GM21717 (cell line): ENCODE data around the gene LDLRAP1.

Source experiments
- ATAC-seq: cut with Tn5 transposase; IDR thresholded peaks from one replicate; pipeline ENCODE4 v1.9.1; 2021; ENCODE audit warnings: mild to moderate bottlenecking, moderate library complexity; ENCODE audit not compliant: unreplicated experiment

LDLRAP1 gene

GRCh38 chr1:25523542-25523941 lies 19.9 kb upstream of the LDLRAP1 start:
- no peak for ATAC-seq

- ATAC-seq: no peak
Observed at GRCh38 chr1:25524568-25525360, 18.6 kb upstream of the LDLRAP1 start.

GRCh38 chr1:25525361-25525688 lies 18.1 kb upstream of the LDLRAP1 start:
- no peak for ATAC-seq

- no peak for ATAC-seq
Observed at GRCh38 chr1:25526753-25527152, 16.7 kb upstream of the LDLRAP1 start.

GRCh38 chr1:25527226-25527846 lies 16.1 kb upstream of the LDLRAP1 start:
- ATAC-seq: no peak

GRCh38 chr1:25527946-25528595 lies 15.3 kb upstream of the LDLRAP1 start:
- ATAC-seq: no peak

GRCh38 chr1:25528881-25529517 lies 14.4 kb upstream of the LDLRAP1 start:
- ATAC-seq: no peak

GRCh38 chr1:25529518-25530185 lies 13.8 kb upstream of the LDLRAP1 start:
- ATAC-seq: no peak

GRCh38 chr1:25530186-25531081 lies 13.0 kb upstream of the LDLRAP1 start:
- no peak for ATAC-seq

- ATAC-seq: no peak
Observed at GRCh38 chr1:25531082-25531461, 12.3 kb upstream of the LDLRAP1 start.

GRCh38 chr1:25532970-25533369 lies 10.4 kb upstream of the LDLRAP1 start:
- ATAC-seq: no peak

- no peak for ATAC-seq
Observed at GRCh38 chr1:25533775-25534409, 9.5 kb upstream of the LDLRAP1 start.

GRCh38 chr1:25534410-25534788 lies 9.0 kb upstream of the LDLRAP1 start:
- no peak for ATAC-seq

GRCh38 chr1:25536124-25536523 lies 7.3 kb upstream of the LDLRAP1 start:
- ATAC-seq: no peak

- no peak for ATAC-seq
Observed at GRCh38 chr1:25537153-25537831, 6.1 kb upstream of the LDLRAP1 start.

GRCh38 chr1:25538191-25538767 lies 5.1 kb upstream of the LDLRAP1 start:
- no peak for ATAC-seq

GRCh38 chr1:25540750-25541342 lies 2.6 kb upstream of the LDLRAP1 start:
- no peak for ATAC-seq

- ATAC-seq: no peak
Observed at GRCh38 chr1:25541425-25541824, 2.0 kb upstream of the LDLRAP1 start.
